Measurements from ENCODE around the gene CCDC187. TPM values are rescaled to one million over a fixed set of nuclear protein-coding genes. Genes with fewer than 3 reads are reported as not detected.

CCDC187 gene
- total and polyA plus RNA-seq, 2 donors, result 0.23 to 0.24 TPM

GRCh38 chr9:136209786-136210185 is 94.1 kb downstream of the CCDC187 start:
- DNase-seq (ENCODE audit: low read depth in 6 of 9, low spot score in 9 of 9), result no peak
- Histone ChIP-seq H3K9me3 (ENCODE audit: control insufficient read depth in 2 of 2, insufficient read depth in 1 of 2, low read length in 1 of 2) (peaks cover 0 to 3% of the 10 kb centered on the region in 2 donors), H3K36me3 (ENCODE audit: control insufficient read depth in 2 of 2, insufficient read depth in 2 of 2, low read length in 1 of 2) (peaks cover 19 to 50% of the 10 kb centered on the region in 2 donors), H3K4me1 (ENCODE audit: control insufficient read depth in 2 of 2, insufficient read depth in 2 of 2, low read length in 2 of 2) (no peaks in the 10 kb centered on the region), H3K27me3 (ENCODE audit: control insufficient read depth in 2 of 2, insufficient read depth in 1 of 2, low read length in 1 of 2) (peaks cover 9 to 11% of the 10 kb centered on the region in 2 donors), H3K4me3 (ENCODE audit: low read length in 2 of 2) (no peak overlapping the region), H3K27ac (ENCODE audit: low read depth in 1 of 2, low read length in 1 of 2) (no peak overlapping the region)
- WGBS, result 96% methylated on average over 17 of the region's 17 CpGs

DNA sequence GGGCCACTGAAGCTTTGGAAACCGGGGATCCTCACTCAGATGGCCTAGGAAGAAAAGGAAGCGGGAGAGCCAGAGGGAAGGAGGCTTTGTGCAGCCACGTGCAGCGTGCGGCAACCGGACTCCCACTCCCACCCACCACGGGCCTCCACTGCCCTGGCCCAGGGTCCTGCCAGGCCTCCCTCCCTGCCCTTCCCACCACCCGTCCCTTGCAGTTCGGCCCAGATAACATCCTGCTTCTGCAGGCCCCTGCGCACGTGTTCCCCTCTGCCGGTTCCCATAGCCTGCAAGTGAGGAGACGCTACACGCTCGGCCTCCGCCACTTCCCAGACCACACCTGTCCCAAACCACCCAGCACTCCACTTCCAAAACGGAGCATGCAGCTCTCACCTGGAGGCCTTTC is 94.7 kb downstream of the CCDC187 start:
- WGBS, result 98% methylated on average over 17 of the region's 17 CpGs

GRCh38 chr9:136208675-136209074 is 95.2 kb downstream of the CCDC187 start:
- no peaks in the 10 kb centered on the region for H3K9me3 ChIP-seq (ENCODE audit: control insufficient read depth in 2 of 2, insufficient read depth in 1 of 2, low read length in 1 of 2)
- no peak overlapping the region for H3K27ac ChIP-seq (ENCODE audit: low read depth in 1 of 2, low read length in 1 of 2)
- no peaks in the 10 kb centered on the region for H3K4me1 ChIP-seq (ENCODE audit: control insufficient read depth in 2 of 2, insufficient read depth in 2 of 2, low read length in 2 of 2)
- 96% methylated on average over 17 of the region's 17 CpGs for WGBS
- peaks cover 21 to 22% of the 10 kb centered on the region in 2 donors for H3K27me3 ChIP-seq (ENCODE audit: control insufficient read depth in 2 of 2, insufficient read depth in 1 of 2, low read length in 1 of 2)
- no peak for DNase-seq (ENCODE audit: low read depth in 6 of 9, low spot score in 9 of 9)
- H3K36me3 ChIP-seq (ENCODE audit: control insufficient read depth in 2 of 2, insufficient read depth in 2 of 2, low read length in 1 of 2), result peaks cover 8 to 40% of the 10 kb centered on the region in 2 donors
- no peak overlapping the region for H3K4me3 ChIP-seq (ENCODE audit: low read length in 2 of 2)

More for the DNA sequence above, 94.7 kb downstream of the CCDC187 start:
- no peaks in the 10 kb centered on the region for H3K9me3 ChIP-seq (ENCODE audit: control insufficient read depth in 2 of 2, insufficient read depth in 1 of 2, low read length in 1 of 2)
- no peak overlapping the region for H3K4me3 ChIP-seq (ENCODE audit: low read length in 2 of 2)
- DNase-seq (ENCODE audit: low read depth in 6 of 9, low spot score in 9 of 9), result no peak
- H3K36me3 ChIP-seq (ENCODE audit: control insufficient read depth in 2 of 2, insufficient read depth in 2 of 2, low read length in 1 of 2), result peaks cover 14 to 44% of the 10 kb centered on the region in 2 donors
- H3K27me3 ChIP-seq (ENCODE audit: control insufficient read depth in 2 of 2, insufficient read depth in 1 of 2, low read length in 1 of 2), result peaks cover 15 to 17% of the 10 kb centered on the region in 2 donors
- H3K4me1 ChIP-seq (ENCODE audit: control insufficient read depth in 2 of 2, insufficient read depth in 2 of 2, low read length in 2 of 2), result no peaks in the 10 kb centered on the region
- no peak overlapping the region for H3K27ac ChIP-seq (ENCODE audit: low read depth in 1 of 2, low read length in 1 of 2)

DNA sequence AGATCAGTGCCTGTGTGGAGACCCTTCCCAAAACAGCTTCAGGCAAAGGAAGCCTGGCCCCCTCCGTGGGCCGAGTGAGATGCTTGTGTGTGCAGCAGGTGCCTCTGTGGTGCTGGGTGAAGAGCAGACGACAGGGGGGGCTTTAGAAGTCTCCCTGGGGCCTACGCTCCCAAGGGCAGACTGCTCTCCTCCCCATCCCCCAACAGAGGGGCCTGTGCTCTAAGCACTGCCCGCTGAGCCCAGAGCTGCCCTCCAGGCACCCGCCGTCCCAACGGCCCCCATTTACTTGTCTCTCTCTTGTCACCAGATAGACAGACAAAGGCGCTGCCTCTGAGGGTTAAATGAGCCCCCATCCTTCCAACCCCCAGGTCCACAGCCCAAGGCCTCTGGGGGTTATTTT is 96.3 kb downstream of the CCDC187 start:
- no peak for DNase-seq (ENCODE audit: low read depth in 6 of 9, low spot score in 9 of 9)
- Histone ChIP-seq H3K4me3 (ENCODE audit: low read length in 2 of 2) (no peak overlapping the region), H3K9me3 (ENCODE audit: control insufficient read depth in 2 of 2, insufficient read depth in 1 of 2, low read length in 1 of 2) (no peaks in the 10 kb centered on the region), H3K4me1 (ENCODE audit: control insufficient read depth in 2 of 2, insufficient read depth in 2 of 2, low read length in 2 of 2) (no peaks in the 10 kb centered on the region), H3K27ac (ENCODE audit: low read depth in 1 of 2, low read length in 1 of 2) (no peak overlapping the region), H3K36me3 (ENCODE audit: control insufficient read depth in 2 of 2, insufficient read depth in 2 of 2, low read length in 1 of 2) (peaks cover 5 to 36% of the 10 kb centered on the region in 2 donors), H3K27me3 (ENCODE audit: control insufficient read depth in 2 of 2, insufficient read depth in 1 of 2, low read length in 1 of 2) (peaks cover 31 to 32% of the 10 kb centered on the region in 2 donors)
- 94% methylated on average over 9 of the region's 9 CpGs for WGBS

GRCh38 chr9:136206602-136207275 is 97.2 kb downstream of the CCDC187 start:
- WGBS, result 95% methylated on average over 16 of the region's 16 CpGs

GRCh38 chr9:136205707-136205992 is 98.2 kb downstream of the CCDC187 start:
- 94% methylated on average over 5 of the region's 5 CpGs for WGBS
- H3K9me3 ChIP-seq (ENCODE audit: control insufficient read depth in 2 of 2, insufficient read depth in 1 of 2, low read length in 1 of 2), result no peaks in the 10 kb centered on the region
- no peak for DNase-seq (ENCODE audit: low read depth in 6 of 9, low spot score in 9 of 9)

More at GRCh38 chr9:136206602-136207275, 97.2 kb downstream of the CCDC187 start:
- H3K27ac ChIP-seq (ENCODE audit: low read depth in 1 of 2, low read length in 1 of 2), result no peak overlapping the region
- H3K9me3 ChIP-seq (ENCODE audit: control insufficient read depth in 2 of 2, insufficient read depth in 1 of 2, low read length in 1 of 2), result no peaks in the 10 kb centered on the region
- peaks cover 5 to 29% of the 10 kb centered on the region in 2 donors for H3K36me3 ChIP-seq (ENCODE audit: control insufficient read depth in 2 of 2, insufficient read depth in 2 of 2, low read length in 1 of 2)
- no peak overlapping the region for H3K4me3 ChIP-seq (ENCODE audit: low read length in 2 of 2)
- H3K4me1 ChIP-seq (ENCODE audit: control insufficient read depth in 2 of 2, insufficient read depth in 2 of 2, low read length in 2 of 2), result no peaks in the 10 kb centered on the region
- peaks cover 40 to 41% of the 10 kb centered on the region in 2 donors for H3K27me3 ChIP-seq (ENCODE audit: control insufficient read depth in 2 of 2, insufficient read depth in 1 of 2, low read length in 1 of 2)
- no peak for DNase-seq (ENCODE audit: low read depth in 6 of 9, low spot score in 9 of 9)

DNA sequence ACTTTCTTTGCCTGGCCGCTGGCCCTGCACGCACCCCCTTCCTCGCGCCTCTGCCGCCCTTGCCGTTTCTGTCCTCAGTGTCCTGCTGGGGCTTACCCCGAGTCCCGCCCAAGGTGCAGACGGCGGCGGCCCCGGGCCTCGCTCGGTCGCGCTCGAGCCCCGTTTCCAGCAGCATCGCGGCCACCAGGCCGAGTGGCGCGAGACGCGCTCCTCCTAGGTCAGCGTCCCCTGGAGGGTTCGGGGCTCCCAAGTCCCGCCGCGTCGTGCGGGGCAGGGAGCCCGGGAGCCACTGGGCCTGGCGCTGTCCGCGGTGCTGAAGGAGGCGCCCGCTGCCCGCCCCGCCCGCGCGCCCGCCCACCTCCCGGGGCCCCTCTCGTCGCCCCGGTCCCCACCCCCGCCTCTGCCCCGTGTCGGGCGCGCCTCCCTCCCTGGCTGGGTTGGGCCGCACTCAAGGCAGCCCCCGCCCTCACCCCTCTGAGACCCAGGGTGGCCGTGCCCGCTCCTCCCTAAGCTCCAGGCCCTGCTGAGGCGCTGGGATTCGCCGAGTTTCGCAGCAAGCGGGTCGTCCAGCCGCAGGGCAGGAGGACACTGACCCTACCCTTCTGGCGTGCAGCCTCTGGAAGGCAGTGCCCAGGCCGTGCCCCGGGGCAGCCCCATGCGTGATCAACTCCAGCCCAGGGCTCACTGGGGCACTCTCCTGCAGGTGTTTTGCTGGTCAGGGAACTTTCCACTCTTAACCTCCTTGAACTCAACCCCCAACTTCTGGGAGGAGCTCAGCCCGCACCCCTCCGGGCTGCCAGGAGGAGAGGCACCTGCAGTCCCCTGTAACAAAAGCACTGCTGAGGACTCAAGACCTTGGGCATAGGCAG is 98.8 kb downstream of the CCDC187 start, which contains the start of gene LHX3:
LHX3 (minus strand) TSS at position 291 of the 869 bp plus-strand sequence; CDS start at position 175, 116 bp downstream.
- peak in 7 of 9 donors; percentile 9 to 55 (median 28) for DNase-seq (ENCODE audit: low read depth in 6 of 9, low spot score in 9 of 9)
- Histone ChIP-seq H3K4me1 (ENCODE audit: control insufficient read depth in 2 of 2, insufficient read depth in 2 of 2, low read length in 2 of 2) (no peaks in the 10 kb centered on the region), H3K27ac (ENCODE audit: low read depth in 1 of 2, low read length in 1 of 2) (no peak within 1 kb of the TSS), H3K27me3 (ENCODE audit: control insufficient read depth in 2 of 2, insufficient read depth in 1 of 2, low read length in 1 of 2) (peaks cover 57% of the 10 kb centered on the region in 2 donors), H3K4me3 (ENCODE audit: low read length in 2 of 2) (no peak within 1 kb of the TSS), H3K36me3 (ENCODE audit: control insufficient read depth in 2 of 2, insufficient read depth in 2 of 2, low read length in 1 of 2) (peaks cover 5 to 17% of the 10 kb centered on the region in 2 donors), H3K9me3 (ENCODE audit: control insufficient read depth in 2 of 2, insufficient read depth in 1 of 2, low read length in 1 of 2) (no peaks in the 10 kb centered on the region)
- 17% methylated on average over 70 of the region's 70 CpGs for WGBS

More at GRCh38 chr9:136205707-136205992, 98.2 kb downstream of the CCDC187 start:
- peaks cover 5 to 20% of the 10 kb centered on the region in 2 donors for H3K36me3 ChIP-seq (ENCODE audit: control insufficient read depth in 2 of 2, insufficient read depth in 2 of 2, low read length in 1 of 2)
- H3K27me3 ChIP-seq (ENCODE audit: control insufficient read depth in 2 of 2, insufficient read depth in 1 of 2, low read length in 1 of 2), result peaks cover 51% of the 10 kb centered on the region in 2 donors
- H3K4me1 ChIP-seq (ENCODE audit: control insufficient read depth in 2 of 2, insufficient read depth in 2 of 2, low read length in 2 of 2), result no peaks in the 10 kb centered on the region
- no peak overlapping the region for H3K27ac ChIP-seq (ENCODE audit: low read depth in 1 of 2, low read length in 1 of 2)
- H3K4me3 ChIP-seq (ENCODE audit: low read length in 2 of 2), result no peak overlapping the region

- H3K4me1 ChIP-seq (ENCODE audit: control insufficient read depth in 2 of 2, insufficient read depth in 2 of 2, low read length in 2 of 2), result no peaks in the 10 kb centered on the region
- H3K27me3 ChIP-seq (ENCODE audit: control insufficient read depth in 2 of 2, insufficient read depth in 1 of 2, low read length in 1 of 2), result peaks cover 64 to 65% of the 10 kb centered on the region in 2 donors
- DNase-seq (ENCODE audit: low read depth in 6 of 9, low spot score in 9 of 9), result no peak
- H3K9me3 ChIP-seq (ENCODE audit: control insufficient read depth in 2 of 2, insufficient read depth in 1 of 2, low read length in 1 of 2), result no peaks in the 10 kb centered on the region
- H3K4me3 ChIP-seq (ENCODE audit: low read length in 2 of 2), result no peak overlapping the region
- H3K36me3 ChIP-seq (ENCODE audit: control insufficient read depth in 2 of 2, insufficient read depth in 2 of 2, low read length in 1 of 2), result peaks cover 5 to 11% of the 10 kb centered on the region in 2 donors
- H3K27ac ChIP-seq (ENCODE audit: low read depth in 1 of 2, low read length in 1 of 2), result no peak overlapping the region
- 63% methylated on average over 25 of the region's 25 CpGs for WGBS
These were observed 99.6 kb downstream of the CCDC187 start for GRCh38 chr9:136204145-136204805.

Data from thymus (tissue), 11 donors.